Measurements from ENCODE around the gene PPP1R14C. TPM values are rescaled to one million over a fixed set of nuclear protein-coding genes. Genes with fewer than 3 reads are reported as not detected.

Gene PPP1R14C
- polyA plus RNA-seq, 1 donor from 2014 or later: 14.0 TPM

- H3K36me3 ChIP-seq (ENCODE audit: insufficient read depth, low read length): no peaks in the 10 kb centered on the region
- H3K4me2 ChIP-seq (ENCODE audit: low read length): no peak overlapping the region
- H3F3A ChIP-seq (ENCODE audit: insufficient read depth, low read length, poor library complexity, severe bottlenecking): no peaks in the 10 kb centered on the region
- H3K27ac ChIP-seq (ENCODE audit: low read length): no peak overlapping the region
- H3K9ac ChIP-seq (ENCODE audit: low read length): no peak overlapping the region
- H4K20me1 ChIP-seq (ENCODE audit: insufficient read depth): no peaks in the 10 kb centered on the region
- H3K79me2 ChIP-seq (replicated peaks; ENCODE audit: insufficient read depth, low read length): no peaks in the 10 kb centered on the region
- no peaks in the 10 kb centered on the region for H3K9me2 ChIP-seq (ENCODE audit: insufficient read depth, low read length)
- H3K9me3 ChIP-seq (ENCODE audit: low read length): no peaks in the 10 kb centered on the region
- no peak overlapping the region for H2AFZ ChIP-seq (ENCODE audit: low read depth, low read length)
- H3K4me3 ChIP-seq (ENCODE audit: low read length): no peak overlapping the region
- no peak for TF ChIP-seq EP300 (conservative IDR thresholded peaks at IDR 0.05; ENCODE audit: poor library complexity, severe bottlenecking)
- no peak for TF ChIP-seq SMC3 (conservative IDR thresholded peaks at IDR 0.05; ENCODE audit: poor library complexity)
- H3K27me3 ChIP-seq (ENCODE audit: insufficient read depth, low read depth, low read length): no peaks in the 10 kb centered on the region
Measured at GRCh38 chr6:150213301-150213700, 70.5 kb downstream of the PPP1R14C start.

GRCh38 chr6:150214310-150214709 is 71.5 kb downstream of the PPP1R14C start:
- no peaks in the 10 kb centered on the region for H3K79me2 ChIP-seq (replicated peaks; ENCODE audit: insufficient read depth, low read length)
- H3K9me2 ChIP-seq (ENCODE audit: insufficient read depth, low read length): no peaks in the 10 kb centered on the region
- H3K27ac ChIP-seq (ENCODE audit: low read length): no peak overlapping the region
- H3K4me3 ChIP-seq (ENCODE audit: low read length): no peak overlapping the region
- H3K27me3 ChIP-seq (ENCODE audit: insufficient read depth, low read depth, low read length): no peaks in the 10 kb centered on the region
- H2AFZ ChIP-seq (ENCODE audit: low read depth, low read length): no peak overlapping the region
- no peak overlapping the region for H3K4me2 ChIP-seq (ENCODE audit: low read length)
- H3K9me3 ChIP-seq (ENCODE audit: low read length): no peaks in the 10 kb centered on the region
- H3K9ac ChIP-seq (ENCODE audit: low read length): no peak overlapping the region
- no peaks in the 10 kb centered on the region for H4K20me1 ChIP-seq (ENCODE audit: insufficient read depth)
- TF ChIP-seq TAF1 (IDR thresholded peaks at IDR 0.05; ENCODE audit: low read depth) (no peak), SMC3 (conservative IDR thresholded peaks at IDR 0.05; ENCODE audit: poor library complexity) (no peak), MXI1 (conservative IDR thresholded peaks at IDR 0.05; ENCODE audit: poor library complexity, severe bottlenecking) (no peak), EZH2 (IDR thresholded peaks at IDR 0.05; ENCODE audit: borderline replicate concordance, insufficient read depth, low read length, poor library complexity, severe bottlenecking) (no peak), EP300 (conservative IDR thresholded peaks at IDR 0.05; ENCODE audit: poor library complexity, severe bottlenecking) (no peak), CTCF (IDR thresholded peaks at IDR 0.05; ENCODE audit: poor library complexity, severe bottlenecking) (no peak), RAD21 (conservative IDR thresholded peaks at IDR 0.05) (no peak), REST (IDR thresholded peaks at IDR 0.05; ENCODE audit: borderline replicate concordance) (no peak), POLR2AphosphoS5 (IDR thresholded peaks at IDR 0.05) (no peak)
- no peaks in the 10 kb centered on the region for H3K36me3 ChIP-seq (ENCODE audit: insufficient read depth, low read length)
- no peaks in the 10 kb centered on the region for H3F3A ChIP-seq (ENCODE audit: insufficient read depth, low read length, poor library complexity, severe bottlenecking)

Data from neural cell (in vitro differentiated cells).